Fibroblast of villous mesenchyme (primary cell): Measurements from ENCODE around the gene TNFSF11. TPM values are rescaled to one million over a fixed set of nuclear protein-coding genes. Genes with fewer than 3 reads are reported as not detected.

Experiments used
- DNase-seq: peaks from one replicate; pipeline ENCODE4 v3.0.0-alpha.2; 2010; ENCODE audit warnings: low read depth
- H3K4me3 ChIP-seq: 2 replicates; pipeline ENCODE4 v1.5.1; 2011; ENCODE audit warnings: low read depth, mild to moderate bottlenecking, low read length
- CTCF ChIP-seq: IDR thresholded peaks from 2 replicates; pipeline ENCODE4 v1.5.1; 2012; ENCODE audit warnings: low read depth, mild to moderate bottlenecking, low read length; ENCODE audit not compliant: insufficient read depth
- total RNA-seq: library from RNA; depleted of rRNA; stranded (reverse); fragments of >200 nt; gene quantifications from 2 replicates; pipeline ENCODE4 v1.2.3, GENCODE V29; 2012

TNFSF11 gene
- total RNA-seq, 1 donor: not detected

- TF ChIP-seq CTCF: no peak
- H3K4me3 ChIP-seq: no peak overlapping the region
- DNase-seq: no peak
Observed at GRCh38 chr13:42595253-42595571, 21.3 kb downstream of the TNFSF11 start.

- no peak overlapping the region for H3K4me3 ChIP-seq
- no peak for TF ChIP-seq CTCF
- no peak for DNase-seq
Observed at GRCh38 chr13:42597505-42597904, 23.6 kb downstream of the TNFSF11 start.

GRCh38 chr13:42600943-42601342, 27.0 kb downstream of the TNFSF11 start:
- no peak for TF ChIP-seq CTCF
- no peak for DNase-seq
- no peak overlapping the region for H3K4me3 ChIP-seq

- no peak overlapping the region for H3K4me3 ChIP-seq
- TF ChIP-seq CTCF: no peak
- DNase-seq: no peak
Observed at GRCh38 chr13:42602906-42603305, 29.0 kb downstream of the TNFSF11 start.

- no peak for TF ChIP-seq CTCF
- H3K4me3 ChIP-seq: no peak overlapping the region
- no peak for DNase-seq
Observed at GRCh38 chr13:42603571-42603970, 29.6 kb downstream of the TNFSF11 start.

- no peak overlapping the region for H3K4me3 ChIP-seq
- no peak for DNase-seq
- no peak for TF ChIP-seq CTCF
Observed at GRCh38 chr13:42607546-42607945, 33.6 kb downstream of the TNFSF11 start.

- DNase-seq: no peak
- no peak for TF ChIP-seq CTCF
- no peak overlapping the region for H3K4me3 ChIP-seq
Observed at GRCh38 chr13:42610649-42611048, 36.7 kb downstream of the TNFSF11 start.
